NCI-H69 (cell line): ENCODE data around the gene TMPRSS6.
A peak's percentile ranks its signal among the peaks of the same experiment; 100 is the strongest.
"Not testable (repeated sequence)": the region's sequence is repeated elsewhere in the genome, so short reads cannot be mapped to it uniquely, and the experiment has no call there.

ENCODE experiments used
- DNase-seq: peaks from one replicate; lab custom pipeline; 2025; lab: John Stamatoyannopoulos, UW

Gene TMPRSS6

DNA sequence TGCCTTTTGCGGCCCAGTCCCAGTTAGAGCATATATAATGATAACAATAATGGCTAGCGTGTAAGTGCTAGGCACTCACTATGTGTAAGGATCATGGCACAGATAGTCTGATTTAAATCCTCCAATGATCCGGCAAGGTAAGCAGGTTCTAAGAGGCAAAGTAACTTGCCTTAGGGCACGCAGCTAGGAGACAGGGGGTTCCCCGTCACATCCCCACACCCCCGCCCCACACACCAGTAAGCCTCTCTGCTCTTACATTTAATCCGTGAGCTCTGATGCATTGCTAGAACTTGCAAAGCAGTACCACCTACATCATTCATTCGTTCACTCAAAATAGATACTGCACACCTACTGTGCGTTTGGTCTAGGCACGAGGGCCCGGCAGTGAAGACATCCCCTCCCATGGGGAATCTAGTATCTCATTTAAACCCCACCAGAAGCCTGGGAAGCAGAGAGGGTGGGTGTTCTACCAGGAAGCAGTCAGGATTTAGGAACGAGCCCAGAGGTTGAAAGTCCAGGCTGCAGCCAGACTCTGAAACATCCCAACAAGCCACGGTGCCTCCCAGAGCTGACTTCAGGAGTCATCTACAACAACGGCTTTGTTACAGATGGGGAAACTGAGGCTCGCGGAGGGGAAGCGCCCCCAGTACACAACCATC is 20.6 kb downstream of the TMPRSS6 start:
- DNase-seq = no peak

DNA sequence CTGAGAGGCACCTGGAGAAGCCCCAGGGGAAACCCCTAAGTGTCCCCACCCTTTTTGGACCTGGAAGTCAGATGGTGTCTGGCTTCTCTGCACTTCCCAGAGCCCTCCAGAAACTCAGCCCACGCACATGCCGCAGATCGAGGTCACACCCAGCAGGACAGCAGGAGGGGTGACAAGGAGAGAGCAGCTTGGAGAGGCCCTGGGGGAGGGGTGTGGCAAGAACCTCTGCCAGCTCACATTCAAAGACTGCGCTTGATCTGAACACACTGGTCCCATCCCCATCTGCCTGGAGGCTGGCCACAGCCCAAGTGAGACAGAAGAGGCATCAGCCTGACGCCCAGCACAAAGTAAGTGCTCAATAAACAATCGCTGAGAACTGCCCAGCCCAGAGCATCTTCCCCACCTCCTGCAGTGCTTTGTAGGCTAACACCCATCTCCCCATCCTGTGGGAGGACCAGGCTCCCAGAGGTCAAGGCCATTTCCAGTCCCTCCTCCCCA is 21.4 kb downstream of the TMPRSS6 start:
- DNase-seq = peak; percentile 24

DNA sequence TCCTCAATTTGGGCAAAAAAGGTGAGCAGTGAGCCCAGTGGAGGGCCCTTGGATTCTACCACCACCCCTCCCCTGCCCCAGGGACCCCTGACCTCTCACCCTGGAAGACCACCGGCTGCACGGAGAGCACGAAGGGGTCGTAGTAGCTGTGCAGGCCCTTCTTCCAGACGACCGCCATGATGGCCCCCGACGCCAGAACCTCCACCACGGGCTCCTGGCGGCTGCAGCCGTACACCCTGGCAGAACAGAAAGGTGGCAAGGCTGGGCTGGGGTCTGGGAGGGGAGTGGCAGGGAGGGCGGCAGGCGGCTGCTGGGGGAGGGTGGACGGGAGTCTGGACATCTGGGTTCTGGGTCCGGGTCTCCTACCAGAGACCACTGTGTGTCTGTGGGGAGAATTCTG is 23.3 kb downstream of the TMPRSS6 start:
- no peak for DNase-seq

DNA sequence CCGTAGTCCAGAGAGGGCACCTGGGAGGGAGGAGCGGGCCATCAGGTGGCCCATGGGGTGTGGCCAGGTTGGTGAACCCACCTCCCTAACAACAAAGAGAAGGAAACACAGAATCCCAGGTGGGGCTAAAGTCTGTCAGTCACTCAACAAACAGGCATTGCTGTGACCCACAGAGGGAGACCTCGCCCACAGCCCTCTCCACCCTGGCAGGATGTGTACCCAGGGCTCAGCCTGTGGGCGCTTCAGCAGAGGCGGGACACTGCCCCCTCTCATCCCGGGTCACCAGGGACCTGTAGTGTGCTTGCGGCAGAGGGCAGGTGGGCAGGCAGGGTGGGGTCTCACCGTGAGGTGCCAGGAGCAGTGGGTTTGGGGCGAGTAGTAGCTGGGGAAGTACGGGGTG is 25.1 kb downstream of the TMPRSS6 start:
- DNase-seq = no peak

DNA sequence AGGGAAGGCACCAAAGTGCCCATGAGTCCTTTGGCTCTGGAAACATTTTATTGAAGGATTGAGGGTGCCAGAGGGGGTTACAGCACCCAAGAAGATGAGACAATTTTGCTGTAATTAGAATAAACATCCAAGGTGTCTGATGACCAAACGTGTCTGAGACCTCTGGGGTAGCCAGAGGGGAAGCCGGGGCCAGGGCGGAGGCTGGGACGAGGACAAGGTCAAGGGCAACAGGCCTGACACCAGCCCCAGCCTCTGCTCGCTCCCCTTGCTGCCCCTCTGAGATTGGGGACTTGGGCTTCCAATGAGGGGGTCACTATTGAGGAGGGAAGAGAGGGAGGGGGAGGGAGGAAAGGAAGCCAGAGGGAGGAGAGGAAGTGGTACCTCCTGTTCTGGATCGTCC is 25.6 kb downstream of the TMPRSS6 start:
- DNase-seq = no peak

DNA sequence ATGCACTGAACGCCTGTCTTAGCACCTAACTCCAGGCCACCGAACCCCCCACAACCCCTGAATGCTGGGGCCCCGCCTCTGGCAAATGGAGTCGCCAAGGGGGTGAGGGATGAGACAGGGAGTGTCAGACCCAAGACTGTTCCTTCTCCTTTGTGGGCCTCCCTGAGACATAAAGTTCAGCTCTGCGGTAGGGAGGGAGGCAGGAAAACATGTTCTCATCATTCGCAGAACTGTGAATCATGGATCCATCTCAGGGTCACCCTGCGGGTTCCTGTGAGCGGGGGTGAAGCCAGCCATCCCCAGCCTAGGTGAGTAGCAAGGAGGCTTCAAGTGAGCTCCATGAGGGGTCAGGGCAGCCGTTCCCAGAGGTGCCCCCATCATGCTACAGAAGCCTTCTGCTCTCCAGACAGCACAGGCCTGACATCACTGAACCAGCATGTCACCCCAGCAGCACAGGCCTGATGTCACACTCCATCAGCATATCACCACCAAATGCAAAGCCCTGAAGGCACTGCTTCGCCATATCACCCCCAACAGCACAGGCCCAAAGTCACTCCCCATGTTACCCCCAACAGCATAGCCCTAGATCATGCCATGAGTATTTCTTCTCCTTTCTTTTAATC is 27.2 kb downstream of the TMPRSS6 start:
- no peak for DNase-seq

DNA sequence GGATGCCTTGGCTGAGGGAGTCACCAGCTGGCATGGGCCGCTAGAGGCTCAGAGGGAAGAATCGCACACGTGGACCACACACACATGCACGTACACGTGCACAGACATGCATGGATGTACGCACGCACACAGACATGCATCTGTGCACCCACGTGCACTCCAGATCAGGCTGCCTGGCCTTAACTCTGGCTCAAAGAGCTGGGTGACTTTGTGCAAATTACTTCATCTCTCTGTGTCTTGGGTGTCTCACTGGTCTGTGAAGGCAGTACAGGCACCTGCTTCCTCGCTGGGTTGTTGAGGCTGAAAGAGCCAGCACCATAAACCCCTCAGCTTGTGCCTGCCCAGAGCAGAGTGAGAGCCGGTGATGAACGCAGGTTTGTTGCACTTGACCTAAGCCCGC is 28.7 kb downstream of the TMPRSS6 start:
- DNase-seq = no peak

DNA sequence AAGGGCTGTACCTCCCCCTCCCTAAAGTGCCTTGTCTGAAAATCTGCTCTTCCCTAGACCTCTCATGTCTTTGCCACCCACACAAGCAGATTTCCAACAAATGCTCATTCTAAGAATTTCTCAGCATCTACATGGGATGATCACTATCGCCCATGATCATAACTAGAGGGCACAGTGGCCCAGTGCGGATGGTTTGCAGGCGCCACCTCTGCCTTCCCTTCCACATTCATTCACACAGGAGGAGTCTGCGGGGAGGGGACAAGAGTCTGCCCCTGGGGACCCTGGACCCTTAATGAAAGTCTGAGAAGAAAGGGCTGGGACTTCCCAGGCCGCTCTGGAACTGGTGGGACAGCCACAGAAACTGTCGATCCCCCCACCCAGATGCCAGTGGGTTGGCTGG is 29.1 kb downstream of the TMPRSS6 start:
- no peak for DNase-seq

DNA sequence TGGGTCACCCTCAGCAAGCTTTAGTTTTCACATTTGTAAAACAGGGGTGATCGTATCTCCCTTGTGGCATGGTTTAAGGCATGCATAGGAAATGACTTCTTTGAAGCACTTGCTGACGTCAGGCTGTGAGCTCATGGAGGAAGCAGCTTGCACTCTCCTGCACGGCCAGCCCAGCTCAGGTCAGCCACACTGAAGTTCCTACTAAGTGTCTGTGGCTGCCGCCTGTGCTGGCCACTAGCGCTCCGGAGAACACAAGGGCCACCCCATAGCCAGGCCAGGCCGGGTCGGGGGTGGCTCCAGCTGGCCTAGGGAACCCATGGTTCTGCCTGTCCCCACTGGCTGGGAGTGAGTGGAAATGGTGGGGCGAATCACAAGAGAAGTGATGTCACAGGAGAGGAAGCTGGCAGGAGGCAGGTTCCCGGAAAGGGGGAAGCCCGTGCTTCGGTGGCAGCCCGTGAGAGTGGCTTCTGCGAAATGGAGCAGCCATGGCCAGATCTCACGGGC is 29.8 kb downstream of the TMPRSS6 start:
- no peak for DNase-seq

DNA sequence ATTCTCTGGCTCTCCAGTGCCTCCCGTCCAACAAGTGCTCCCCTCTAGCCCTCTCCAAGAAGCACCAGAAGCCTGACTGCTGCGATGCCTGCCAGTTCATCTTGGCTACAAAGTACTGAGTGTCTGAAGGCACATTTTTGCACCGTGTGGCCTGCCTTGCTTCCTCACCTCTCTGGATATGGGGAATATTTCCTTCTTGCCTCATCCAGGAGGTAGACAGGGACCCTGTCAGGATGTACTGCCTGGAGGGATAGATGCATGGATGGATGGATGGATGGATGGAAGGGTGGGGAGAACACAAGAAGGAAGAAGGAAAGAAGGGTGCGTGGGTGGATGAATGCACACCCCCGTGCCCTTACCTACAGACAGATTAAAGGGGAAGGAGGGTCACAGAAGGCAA is 30.4 kb downstream of the TMPRSS6 start:
- no peak for DNase-seq

DNA sequence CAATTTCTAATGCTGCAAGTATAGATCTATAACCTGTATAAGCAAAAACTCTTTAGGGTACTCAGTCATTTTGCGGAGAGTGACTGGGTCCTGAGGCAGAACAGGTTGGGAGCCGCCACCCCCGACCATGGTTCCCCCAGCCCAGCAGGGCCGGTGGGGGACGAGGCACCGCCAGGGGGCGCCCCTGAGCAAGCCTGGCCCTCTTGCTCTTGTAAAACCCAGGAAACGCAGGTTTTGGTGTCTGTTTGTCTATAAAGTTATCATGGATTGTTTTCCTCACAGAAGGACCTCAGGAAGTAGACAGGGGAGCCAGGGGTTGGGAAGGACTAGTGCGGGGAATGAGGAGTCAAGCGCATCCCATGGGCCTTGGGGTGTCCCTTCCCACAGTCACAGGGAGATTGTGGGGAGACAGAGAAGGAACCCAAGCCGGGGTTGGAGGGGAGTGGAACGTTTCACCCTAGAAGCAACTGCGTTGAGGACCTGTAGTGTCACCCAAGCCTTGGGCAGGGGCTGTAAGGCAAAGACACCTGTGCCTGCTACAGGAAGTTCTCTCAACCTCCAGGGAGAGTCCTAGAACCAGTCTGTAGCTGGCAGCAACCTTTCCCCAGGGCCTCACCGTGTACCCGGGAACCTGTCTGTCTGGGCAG is 31.6 kb downstream of the TMPRSS6 start:
- DNase-seq = peak; percentile 49

DNA sequence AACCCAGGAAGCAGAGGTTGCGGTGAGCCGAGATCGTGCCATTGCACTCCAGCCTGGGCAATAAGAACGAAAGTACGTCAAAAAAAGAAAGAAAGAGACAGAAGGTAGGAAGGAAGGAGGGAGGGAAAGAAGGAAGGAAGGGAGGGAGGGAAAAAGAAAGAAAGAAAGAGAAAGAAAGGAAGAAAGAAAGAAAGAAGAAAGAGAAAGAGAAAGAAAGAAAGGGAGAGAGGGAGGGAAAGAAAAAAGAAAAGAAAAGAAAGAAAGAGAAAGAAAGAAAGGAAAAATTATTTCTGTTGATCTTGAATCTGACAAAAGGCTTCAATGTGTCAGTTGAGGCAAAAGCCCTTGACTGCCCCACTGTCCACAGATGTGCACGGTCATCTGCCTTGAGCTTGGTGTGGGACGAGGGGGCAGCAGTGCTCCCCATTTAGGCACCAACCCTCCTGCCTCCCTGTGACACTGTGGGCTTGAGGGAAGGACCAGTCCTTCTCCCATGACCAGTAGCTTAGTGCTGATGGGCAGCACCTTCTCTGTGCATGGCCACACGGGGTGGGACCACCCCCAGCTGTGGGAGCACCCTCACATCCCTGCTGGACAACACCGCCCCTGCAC is 33.6 kb downstream of the TMPRSS6 start:
- no peak for DNase-seq

DNA sequence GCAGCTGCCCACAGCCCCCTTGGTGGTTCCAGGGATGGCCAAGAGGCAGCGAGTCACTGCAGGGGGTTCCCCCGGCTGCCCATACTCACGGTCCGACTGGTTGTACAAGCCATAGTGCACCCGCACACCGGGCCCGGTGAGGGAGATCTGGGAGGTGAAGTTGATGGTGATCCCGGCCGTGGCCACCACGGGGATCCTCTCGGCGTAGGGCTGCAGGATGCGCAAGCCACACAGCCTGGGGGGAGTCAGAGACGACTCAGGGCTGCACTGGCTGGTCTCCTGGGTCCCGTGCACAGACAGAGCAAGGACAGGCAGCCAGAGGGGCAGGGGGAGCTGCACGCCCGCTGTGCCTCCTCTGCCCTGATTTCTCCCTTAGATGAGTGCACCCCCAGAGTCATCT is 34.5 kb downstream of the TMPRSS6 start:
- DNase-seq = no peak

DNA sequence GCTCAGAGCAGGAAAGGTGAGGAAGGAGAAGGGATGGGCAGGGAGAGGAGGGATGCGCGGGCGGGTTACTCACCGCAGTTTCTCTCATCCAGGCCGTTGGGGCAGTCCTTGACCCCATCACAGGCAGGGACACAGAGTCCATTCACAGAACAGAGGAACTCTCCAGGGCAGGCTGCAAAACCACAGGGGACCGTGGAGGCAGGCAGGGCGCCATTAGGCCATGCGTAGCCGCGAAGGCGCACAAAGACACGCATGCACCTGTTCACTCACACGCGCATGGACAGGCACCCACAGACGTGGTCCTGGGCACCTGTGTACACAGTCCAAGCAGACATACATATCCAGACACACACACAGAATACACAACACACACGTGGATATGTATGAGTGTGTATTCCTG is 35.0 kb downstream of the TMPRSS6 start:
- DNase-seq = no peak

DNA sequence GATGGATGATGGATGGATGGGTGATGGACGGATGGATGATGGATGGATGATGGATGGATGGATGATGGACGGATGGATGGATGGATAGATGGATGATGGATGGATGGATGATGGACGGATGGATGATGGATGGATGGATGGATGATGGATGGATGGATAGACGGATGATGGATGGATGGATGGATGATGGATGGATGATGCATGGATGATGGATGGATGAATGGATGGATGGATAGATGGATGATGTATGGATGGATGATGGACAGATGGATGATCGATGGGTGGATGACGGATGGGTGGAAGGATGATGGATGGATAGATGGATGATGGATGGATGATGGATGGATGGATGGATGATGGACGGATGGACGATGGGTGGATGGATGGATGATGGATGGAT is 36.8 kb downstream of the TMPRSS6 start:
- no peak for DNase-seq

DNA sequence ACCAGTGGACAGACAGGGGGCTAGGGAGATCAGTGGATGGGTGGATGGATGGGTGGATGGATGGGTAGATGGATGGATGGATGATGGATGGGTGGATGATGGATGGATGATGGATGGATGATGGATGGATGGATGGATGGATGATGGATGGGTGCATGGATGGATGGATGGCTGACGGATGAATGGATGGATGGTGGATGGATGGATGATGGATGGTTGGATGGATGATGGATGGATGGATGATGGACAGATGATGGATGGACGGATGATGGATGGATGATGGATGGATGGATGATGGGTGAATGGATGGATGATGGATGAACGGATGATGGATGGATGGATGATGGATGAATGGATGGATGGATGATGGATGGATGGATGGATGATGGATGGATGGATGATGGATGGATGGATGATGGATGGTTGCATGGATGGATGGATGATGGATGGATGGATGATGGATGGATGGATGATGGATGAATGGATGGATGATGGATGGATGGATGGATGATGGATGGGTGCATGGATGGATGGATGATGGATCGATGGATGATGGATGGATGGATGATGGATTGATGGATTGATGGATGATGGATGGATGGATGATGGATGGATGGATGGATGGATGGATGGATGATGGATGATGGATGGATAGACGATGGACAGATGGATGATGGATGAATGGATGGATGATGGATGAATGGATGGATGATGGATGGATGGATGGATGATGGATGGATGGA is 37.5 kb downstream of the TMPRSS6 start:
- not testable (repeated sequence) for DNase-seq

DNA sequence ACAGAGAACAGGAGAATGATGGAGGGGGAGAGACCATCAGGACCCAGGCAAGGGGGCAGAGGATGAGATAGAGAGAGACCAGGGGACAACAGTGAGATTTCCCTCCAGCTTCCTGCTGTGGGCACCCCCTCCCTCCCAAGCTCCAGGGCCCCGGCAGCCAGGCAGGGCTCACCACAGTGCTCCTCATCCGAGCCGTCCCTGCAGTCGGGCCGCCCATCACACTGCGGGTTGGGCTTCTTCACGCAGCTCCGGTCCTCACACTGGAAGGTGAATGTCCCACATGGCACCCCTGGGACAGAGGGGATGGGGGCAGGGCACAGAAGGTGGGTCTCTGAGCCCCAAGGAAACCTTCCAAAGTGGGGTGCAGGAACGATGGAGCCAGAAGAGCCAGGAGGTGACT is 38.8 kb downstream of the TMPRSS6 start:
- DNase-seq = no peak

DNA sequence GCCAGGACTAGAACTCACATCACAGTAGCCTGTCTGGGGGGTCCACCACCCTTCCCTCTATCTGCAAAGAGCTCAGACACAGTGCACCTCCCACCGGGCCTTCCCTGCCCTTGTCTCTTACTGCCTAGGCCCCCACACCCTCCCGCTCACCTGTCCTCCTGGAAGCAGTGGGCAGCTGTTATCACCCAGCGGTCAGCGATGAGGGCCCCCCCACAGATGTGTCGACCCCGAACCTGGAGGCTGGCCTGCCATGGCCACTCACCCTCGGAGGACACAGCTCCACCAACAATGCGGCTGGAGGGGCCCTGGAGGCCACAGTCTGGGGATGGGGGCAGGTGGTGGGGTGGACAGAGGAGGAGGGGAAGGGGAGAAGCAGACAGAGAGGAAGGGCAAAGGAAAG is 39.2 kb downstream of the TMPRSS6 start:
- DNase-seq = no peak

DNA sequence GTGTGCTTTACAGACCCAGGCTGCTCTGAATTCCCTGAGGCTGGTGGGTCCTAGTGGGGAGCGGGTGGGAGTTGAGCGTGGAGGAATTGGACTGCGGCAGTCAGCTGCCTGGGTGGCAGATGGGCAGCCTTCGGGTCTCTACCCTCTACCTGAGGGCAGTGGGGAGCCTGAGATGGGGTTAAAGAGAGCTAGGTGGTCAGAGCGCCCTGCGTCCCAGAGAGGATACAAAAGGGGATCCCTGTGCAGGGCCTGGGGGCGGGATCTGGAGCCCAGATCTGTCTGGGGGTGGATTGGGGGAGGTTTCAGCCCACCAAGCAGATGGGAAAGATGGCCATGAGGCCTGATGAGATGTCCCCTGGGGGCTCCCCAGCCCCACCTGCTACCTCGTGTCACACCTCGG is 39.8 kb downstream of the TMPRSS6 start:
- DNase-seq = no peak

DNA sequence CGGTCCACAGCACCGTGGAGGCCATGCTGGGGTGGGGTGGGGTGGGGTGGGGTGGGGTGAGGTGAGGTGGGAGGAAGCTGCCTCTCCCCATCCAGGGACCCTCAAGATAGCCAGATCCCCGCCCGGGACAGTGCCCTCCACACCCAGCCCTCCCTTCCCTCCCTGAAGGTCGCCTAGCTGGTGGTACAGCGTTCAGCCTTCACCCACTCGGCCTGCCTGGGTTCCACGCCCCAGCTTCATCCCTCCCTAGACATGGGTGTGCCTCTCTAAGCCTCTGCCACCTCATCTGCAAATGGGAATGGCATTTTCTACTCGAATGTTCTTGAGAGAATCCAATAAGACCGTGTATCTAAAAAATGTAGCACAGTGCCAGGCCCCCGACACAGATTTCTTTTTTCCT is 40.2 kb downstream of the TMPRSS6 start:
- DNase-seq = no peak

DNA sequence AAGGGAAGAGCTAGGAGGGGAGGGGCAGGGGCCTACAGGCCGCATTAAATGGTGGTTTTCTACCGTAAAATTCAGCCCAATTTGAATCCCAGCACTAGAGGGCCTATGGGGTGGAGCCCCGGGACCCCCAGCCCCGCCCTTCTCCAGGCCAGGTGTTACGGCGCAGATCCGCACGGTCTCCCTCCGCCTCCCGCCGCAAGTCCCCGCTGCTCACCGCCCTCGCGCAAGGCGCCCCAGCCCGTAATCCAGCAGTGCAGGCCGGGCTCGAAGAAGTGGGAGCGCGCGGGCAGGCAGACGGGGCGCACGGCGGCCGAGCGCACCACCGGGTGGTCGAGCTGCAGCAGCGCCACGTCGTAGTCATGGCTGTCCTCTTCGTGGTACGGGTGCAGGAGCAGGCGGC is 40.7 kb downstream of the TMPRSS6 start:
- DNase-seq = peak; percentile 14

DNA sequence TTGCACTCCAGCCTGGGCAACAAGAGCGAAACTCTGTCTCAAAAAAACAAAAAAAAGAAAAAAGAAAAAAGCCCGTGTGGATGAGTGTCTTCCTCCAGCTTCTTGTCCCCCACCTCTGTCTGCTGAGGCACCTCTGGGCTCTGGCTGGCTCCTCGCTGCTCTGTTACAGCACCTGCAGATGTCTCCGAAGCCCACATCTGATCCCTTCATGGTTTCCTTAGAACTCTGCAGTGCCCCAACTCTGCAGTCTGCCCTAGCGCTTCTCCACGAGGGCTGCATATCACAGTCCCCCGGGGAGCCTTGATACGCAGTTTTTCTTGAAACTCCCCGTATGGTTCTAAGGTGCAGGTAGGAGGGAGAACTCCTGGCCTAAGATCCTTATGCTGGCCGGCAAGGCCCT is 42.1 kb downstream of the TMPRSS6 start:
- no peak for DNase-seq
